Activated naive CD8-positive, alpha-beta T cell treated with anti-CD3 and anti-CD28 coated beads, Interleukin-2, amount 50 U/mL, for 24 hours (primary cell): ENCODE results near the gene SF3B4.

Experiments
- ATAC-seq: fragments of 150-1000 bp; cut with Tn5 transposase; one replicate; pipeline ENCODE4 v1.10.0; 2021
- DNase-seq: peaks from one replicate; pipeline ENCODE4 v3.0.0; 2021
- H3K27ac Mint-ChIP-seq: one replicate; pipeline ENCODE4 v1.8.0; 2021; ENCODE audit warnings: mild to moderate bottlenecking, mixed read lengths
- H3K27me3 Mint-ChIP-seq: one replicate; pipeline ENCODE4 v1.8.0; 2021; ENCODE audit warnings: mixed read lengths
- H3K36me3 Mint-ChIP-seq: one replicate; pipeline ENCODE4 v1.8.0; 2021; ENCODE audit warnings: low read depth, mixed read lengths
- H3K4me1 Mint-ChIP-seq: one replicate; pipeline ENCODE4 v1.8.0; 2021; ENCODE audit warnings: mixed read lengths
- H3K4me3 Mint-ChIP-seq: one replicate; pipeline ENCODE4 v1.8.0; 2021; ENCODE audit warnings: mild to moderate bottlenecking, moderate library complexity, mixed read lengths
- H3K9me3 Mint-ChIP-seq: one replicate; pipeline ENCODE4 v1.8.0; 2021; ENCODE audit warnings: mixed read lengths

Gene SF3B4

GRCh38 chr1:149923626-149924025 lies 4.0 kb downstream of the SF3B4 start:
- H3K4me3 Mint-ChIP-seq = no peak overlapping the region
- peaks cover 41% of the 10 kb centered on the region for H3K4me1 Mint-ChIP-seq
- no peak for ATAC-seq
- H3K27ac Mint-ChIP-seq = no peak overlapping the region
- DNase-seq = no peak
- no peaks in the 10 kb centered on the region for H3K27me3 Mint-ChIP-seq
- no peaks in the 10 kb centered on the region for H3K9me3 Mint-ChIP-seq
- peaks cover 54% of the 10 kb centered on the region for H3K36me3 Mint-ChIP-seq

DNA sequence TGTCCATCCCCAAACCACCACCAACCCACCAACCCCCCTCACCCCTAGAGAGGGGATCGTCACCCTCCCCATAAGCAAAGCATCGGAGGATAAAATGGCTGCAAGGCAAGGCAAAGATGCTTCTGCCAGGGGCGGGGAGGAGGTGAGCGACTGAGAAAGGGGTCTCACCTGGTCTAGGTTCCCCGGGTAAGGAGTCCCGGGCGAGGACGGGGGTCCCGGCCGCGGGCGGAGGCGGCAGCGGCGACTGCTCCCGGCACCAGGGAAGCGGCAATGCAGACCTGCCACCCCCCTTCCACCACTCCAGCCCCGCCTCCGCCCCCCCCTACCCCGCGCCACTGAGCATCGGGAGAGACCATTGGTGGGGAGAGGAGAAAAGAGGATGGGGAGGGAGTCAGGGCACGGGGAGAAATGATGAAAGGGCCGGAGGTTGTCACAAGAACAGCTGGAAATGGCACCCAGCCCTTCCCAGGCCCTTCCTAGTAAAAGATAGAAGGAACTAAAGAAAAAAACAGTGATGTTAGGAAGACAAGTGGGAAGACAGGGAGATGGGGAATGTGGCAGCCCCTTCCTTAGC lies 9.9 kb downstream of the SF3B4 start, which contains the start of gene SV2A:
Gene SV2A (minus strand): TSS at position 274 of the 574 bp plus-strand sequence. CDS start 4,004 bp downstream, outside the sequence.
- Mint-ChIP-seq H3K27me3 (peaks cover 1% of the 10 kb centered on the region), H3K4me1 (peaks cover 24% of the 10 kb centered on the region), H3K9me3 (no peaks in the 10 kb centered on the region), H3K27ac (peak within 1 kb of the TSS; percentile 68), H3K36me3 (peaks cover 9% of the 10 kb centered on the region), H3K4me3 (peak within 1 kb of the TSS; percentile 81)
- DNase-seq (peak; percentile 54), ATAC-seq (peak; percentile 69)

DNA sequence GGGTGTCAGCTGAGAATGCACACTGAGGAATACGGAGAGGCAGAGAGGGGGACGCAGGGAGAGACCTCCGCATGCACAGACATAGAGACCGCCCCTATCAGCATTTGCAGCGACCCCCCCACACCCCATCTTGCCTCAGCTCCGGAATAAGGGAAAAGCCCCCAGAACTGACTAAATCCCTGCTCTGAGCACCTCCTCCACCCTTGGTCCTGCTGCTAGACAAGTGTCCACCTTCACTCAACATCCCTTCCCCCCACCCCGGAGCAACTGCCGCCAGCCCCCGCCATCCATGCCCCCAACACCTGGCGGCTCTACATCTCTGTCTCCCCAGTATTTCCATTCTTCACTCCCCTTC lies 10.7 kb downstream of the SF3B4 start:
- no peaks in the 10 kb centered on the region for H3K9me3 Mint-ChIP-seq
- H3K4me3 Mint-ChIP-seq = peak overlapping the region; percentile 81
- peaks cover 24% of the 10 kb centered on the region for H3K4me1 Mint-ChIP-seq
- H3K27ac Mint-ChIP-seq = no peak overlapping the region
- ATAC-seq (no peak), DNase-seq (no peak)
- H3K36me3 Mint-ChIP-seq = peaks cover 4% of the 10 kb centered on the region
- peaks cover 1% of the 10 kb centered on the region for H3K27me3 Mint-ChIP-seq

DNA sequence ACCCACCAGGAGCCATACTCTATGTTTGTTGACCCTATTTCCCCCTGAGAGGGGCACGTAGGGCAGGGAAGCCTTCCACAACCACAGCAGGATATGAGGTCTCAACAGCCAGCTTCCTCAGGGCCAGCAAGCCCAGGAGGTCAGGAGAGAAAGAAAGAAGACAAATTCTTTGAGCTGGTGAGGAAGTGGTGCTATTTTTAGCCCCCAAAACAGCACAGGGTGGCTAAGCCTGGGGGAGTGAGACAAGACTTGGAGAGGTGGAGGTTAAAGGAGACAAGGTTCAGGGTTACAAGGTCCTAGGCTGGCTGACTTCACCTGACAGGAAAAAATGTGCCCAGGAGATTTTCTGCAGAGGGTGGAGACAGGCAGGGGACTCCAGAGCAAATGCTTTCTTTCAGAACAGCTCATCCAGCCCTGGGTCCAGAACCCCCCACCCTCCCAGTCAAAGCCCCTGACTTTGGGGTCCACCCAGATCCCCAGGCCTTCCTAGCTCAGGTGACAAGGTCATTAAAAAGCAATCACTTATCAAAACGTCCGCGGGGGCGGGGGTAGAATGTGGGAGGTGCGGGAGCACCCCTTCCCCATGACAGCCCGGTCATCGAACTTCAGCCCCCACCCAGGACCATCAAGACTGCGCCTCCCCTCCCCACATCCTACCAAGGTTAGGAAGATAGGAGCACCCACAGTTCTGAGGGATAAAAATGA lies 11.3 kb downstream of the SF3B4 start:
- no peak for ATAC-seq
- Mint-ChIP-seq H3K4me3 (peak overlapping the region; percentile 81), H3K9me3 (no peaks in the 10 kb centered on the region), H3K27me3 (peaks cover 1% of the 10 kb centered on the region), H3K27ac (no peak overlapping the region), H3K4me1 (peaks cover 24% of the 10 kb centered on the region), H3K36me3 (no peaks in the 10 kb centered on the region)
- DNase-seq = no peak

DNA sequence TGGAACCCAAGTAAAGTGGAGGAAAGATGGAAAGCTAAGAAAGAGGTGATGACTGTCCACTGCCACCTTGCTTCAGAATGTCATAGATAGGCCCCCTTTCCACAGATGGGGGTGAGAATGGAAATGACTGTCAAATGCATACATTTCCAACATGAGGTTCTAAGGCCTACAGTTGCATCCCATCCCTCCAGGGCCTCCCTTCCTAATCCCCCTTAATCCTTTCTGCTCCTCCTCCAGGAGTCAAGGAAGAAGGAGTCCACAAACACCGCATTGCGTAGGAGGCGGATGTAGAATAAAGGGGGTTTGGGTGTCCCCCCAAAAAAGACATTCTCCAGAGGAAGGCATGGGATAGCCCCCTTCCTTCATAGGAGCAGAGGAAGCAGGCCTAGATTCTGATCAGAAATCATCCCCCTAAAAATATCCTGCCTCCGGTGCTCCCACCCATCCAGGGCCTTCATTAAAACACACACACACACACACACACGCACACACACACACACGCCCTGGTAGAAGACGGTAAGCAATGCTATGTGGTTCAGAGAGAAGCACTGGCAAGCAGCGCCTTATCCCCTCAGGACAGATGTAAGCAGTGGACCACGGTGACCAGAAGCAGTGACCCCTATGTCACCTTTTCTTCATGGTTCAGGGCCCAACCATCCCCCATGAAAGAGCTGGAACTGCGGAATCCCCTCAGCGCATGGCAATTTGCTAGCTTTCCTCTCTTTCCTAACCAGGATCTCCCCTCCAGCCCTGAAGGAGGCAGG lies 12.0 kb downstream of the SF3B4 start:
- H3K36me3 Mint-ChIP-seq = no peaks in the 10 kb centered on the region
- peaks cover 24% of the 10 kb centered on the region for H3K4me1 Mint-ChIP-seq
- peak overlapping the region; percentile 81 for H3K4me3 Mint-ChIP-seq
- H3K9me3 Mint-ChIP-seq = no peaks in the 10 kb centered on the region
- ATAC-seq (no peak), DNase-seq (no peak)
- no peak overlapping the region for H3K27ac Mint-ChIP-seq
- H3K27me3 Mint-ChIP-seq = peaks cover 1% of the 10 kb centered on the region

- no peak for ATAC-seq
- Mint-ChIP-seq H3K27me3 (peaks cover 1% of the 10 kb centered on the region), H3K27ac (no peak overlapping the region), H3K9me3 (no peaks in the 10 kb centered on the region), H3K36me3 (no peaks in the 10 kb centered on the region), H3K4me3 (no peak overlapping the region), H3K4me1 (peaks cover 24% of the 10 kb centered on the region)
- no peak for DNase-seq
These were observed 13.1 kb downstream of the SF3B4 start for GRCh38 chr1:149914545-149914944.

DNA sequence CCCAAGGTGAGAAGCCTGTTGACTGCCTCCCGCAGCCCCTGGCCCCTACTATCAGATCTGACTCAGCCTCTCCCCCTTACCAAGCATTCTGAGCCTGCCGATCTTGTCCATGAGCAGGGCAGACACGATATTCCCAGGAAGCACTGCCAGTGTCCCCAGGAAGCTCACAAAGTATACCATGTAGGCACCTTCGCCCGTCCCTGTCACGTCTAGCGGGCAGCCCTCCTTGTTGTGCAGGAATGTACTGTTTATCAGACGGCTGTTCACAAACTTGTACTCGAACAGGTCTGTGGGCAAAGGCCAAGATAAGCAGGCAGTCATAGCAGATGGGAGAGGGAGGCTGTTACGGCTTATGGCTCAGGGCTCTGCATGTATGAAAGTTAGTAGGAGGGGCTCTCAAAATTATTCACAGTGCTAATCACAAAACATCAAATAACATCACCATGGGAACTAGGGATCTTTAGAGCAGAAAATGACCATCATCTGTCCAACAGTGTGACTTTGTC lies 21.0 kb downstream of the SF3B4 start:
- ATAC-seq (no peak), DNase-seq (no peak)
- H3K36me3 Mint-ChIP-seq = peaks cover 12% of the 10 kb centered on the region
- no peaks in the 10 kb centered on the region for H3K9me3 Mint-ChIP-seq
- no peaks in the 10 kb centered on the region for H3K4me1 Mint-ChIP-seq
- H3K27ac Mint-ChIP-seq = no peak overlapping the region
- no peaks in the 10 kb centered on the region for H3K27me3 Mint-ChIP-seq
- H3K4me3 Mint-ChIP-seq = no peak overlapping the region

- ATAC-seq = no peak
- H3K27ac Mint-ChIP-seq = no peak overlapping the region
- DNase-seq = no peak
These were observed 23.6 kb downstream of the SF3B4 start for GRCh38 chr1:149903836-149904491.

GRCh38 chr1:149899460-149900284 lies 27.9 kb downstream of the SF3B4 start, which contains the start of gene BOLA1:
Gene BOLA1, plus strand, starts transcription at chr1:149899568. Its CDS starts 492 bp downstream, at chr1:149900060.
- ATAC-seq = peak; percentile 99
- Mint-ChIP-seq H3K9me3 (peaks cover 9% of the 10 kb centered on the region), H3K36me3 (peaks cover 11% of the 10 kb centered on the region), H3K27me3 (no peaks in the 10 kb centered on the region), H3K4me3 (peak within 1 kb of the TSS; percentile 91), H3K4me1 (peaks cover 21% of the 10 kb centered on the region), H3K27ac (peak within 1 kb of the TSS; percentile 93)
- DNase-seq = peak; percentile 84

More at GRCh38 chr1:149903836-149904491, 23.6 kb downstream of the SF3B4 start:
- peaks cover 18% of the 10 kb centered on the region for H3K4me1 Mint-ChIP-seq
- H3K36me3 Mint-ChIP-seq = peaks cover 17% of the 10 kb centered on the region
- H3K4me3 Mint-ChIP-seq = no peak overlapping the region
- peaks cover 5% of the 10 kb centered on the region for H3K9me3 Mint-ChIP-seq
- no peaks in the 10 kb centered on the region for H3K27me3 Mint-ChIP-seq

DNA sequence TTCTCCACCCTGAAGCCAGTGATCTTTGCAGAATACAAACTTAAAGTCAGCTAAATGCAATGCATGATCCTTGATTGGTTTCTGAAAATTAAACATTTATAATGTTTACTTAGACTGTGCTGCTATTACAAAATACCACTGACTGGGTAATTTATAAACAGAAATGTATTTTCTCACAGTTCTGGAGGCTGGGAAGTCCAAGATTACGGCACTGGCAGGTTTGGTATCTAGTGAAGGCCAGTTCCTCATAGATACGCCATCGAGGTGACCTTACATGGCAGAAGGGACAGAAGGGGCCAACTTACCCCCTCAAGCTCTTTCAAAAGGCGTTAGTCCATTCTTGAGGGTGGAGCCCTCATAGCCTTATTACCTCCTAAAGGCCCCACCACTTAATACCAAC lies 31.0 kb downstream of the SF3B4 start:
- peaks cover 24% of the 10 kb centered on the region for H3K4me1 Mint-ChIP-seq

GRCh38 chr1:149888999-149889289 lies 38.7 kb downstream of the SF3B4 start:
- Mint-ChIP-seq H3K36me3 (no peaks in the 10 kb centered on the region), H3K4me1 (peaks cover 9% of the 10 kb centered on the region), H3K9me3 (no peaks in the 10 kb centered on the region), H3K4me3 (no peak overlapping the region), H3K27ac (no peak overlapping the region), H3K27me3 (no peaks in the 10 kb centered on the region)
- ATAC-seq = no peak
- DNase-seq = no peak

More for the DNA sequence above, 31.0 kb downstream of the SF3B4 start:
- Mint-ChIP-seq H3K27ac (no peak overlapping the region), H3K4me3 (no peak overlapping the region), H3K9me3 (peaks cover 9% of the 10 kb centered on the region), H3K36me3 (peaks cover 5% of the 10 kb centered on the region), H3K27me3 (no peaks in the 10 kb centered on the region)
- no peak for DNase-seq
- ATAC-seq = no peak

GRCh38 chr1:149888247-149888998 lies 39.2 kb downstream of the SF3B4 start:
- Mint-ChIP-seq H3K4me1 (peaks cover 9% of the 10 kb centered on the region), H3K36me3 (no peaks in the 10 kb centered on the region), H3K27me3 (no peaks in the 10 kb centered on the region), H3K4me3 (no peak overlapping the region), H3K27ac (no peak overlapping the region), H3K9me3 (no peaks in the 10 kb centered on the region)
- peak; percentile 86 for DNase-seq
- peak; percentile 27 for ATAC-seq
